GM12892 (cell line): ENCODE data around the gene MZF1.

ENCODE experiments used
- POLR2A ChIP-seq: IDR thresholded peaks from 2 replicates; pipeline ENCODE4 v1.6.1; 2011; ENCODE audit warnings: low read depth, low read length, control low read depth
- POLR2AphosphoS5 ChIP-seq: IDR thresholded peaks from 2 replicates; pipeline ENCODE4 v1.6.1; 2011; ENCODE audit warnings: low read depth, low read length, control low read depth

- TF ChIP-seq POLR2AphosphoS5, result no peak
- TF ChIP-seq POLR2A, result no peak
Measured at GRCh38 chr19:58581227-58582141, 8.3 kb upstream of the MZF1 start.
